ENCODE measurements around the gene PRPF38A.

Gene PRPF38A

DNA sequence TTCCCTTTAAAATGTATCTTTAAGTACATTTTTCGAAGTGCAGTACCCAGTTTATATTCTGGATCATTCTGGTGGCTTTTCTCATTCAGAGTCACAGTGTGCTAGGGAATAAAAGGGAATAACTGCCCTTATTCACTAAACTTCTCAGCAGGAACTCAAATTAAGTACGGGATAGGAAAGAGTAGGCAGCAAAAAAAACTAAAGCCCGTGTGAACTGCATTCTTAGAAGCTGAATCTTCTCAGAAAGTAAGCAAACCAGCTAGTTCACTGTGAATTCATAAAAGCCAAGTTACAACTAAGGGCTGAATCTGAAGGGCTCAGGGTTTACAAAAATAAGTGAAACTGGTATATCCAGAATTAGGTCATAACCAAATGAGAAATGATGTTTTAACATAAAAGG, 22.0 kb downstream of the PRPF38A start:
- no peak for TF ChIP-seq CREB1 (IDR thresholded peaks at IDR 0.05; ENCODE audit: low read depth)
- TF ChIP-seq TEAD4 (IDR thresholded peaks at IDR 0.05): no peak
- no peak for TF ChIP-seq NFIC (IDR thresholded peaks at IDR 0.05)
- TF ChIP-seq, protein P1, sequence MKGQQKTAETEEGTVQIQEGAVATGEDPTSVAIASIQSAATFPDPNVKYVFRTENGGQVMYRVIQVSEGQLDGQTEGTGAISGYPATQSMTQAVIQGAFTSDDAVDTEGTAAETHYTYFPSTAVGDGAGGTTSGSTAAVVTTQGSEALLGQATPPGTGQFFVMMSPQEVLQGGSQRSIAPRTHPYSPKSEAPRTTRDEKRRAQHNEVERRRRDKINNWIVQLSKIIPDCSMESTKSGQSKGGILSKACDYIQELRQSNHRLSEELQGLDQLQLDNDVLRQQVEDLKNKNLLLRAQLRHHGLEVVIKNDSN (IDR thresholded peaks at IDR 0.05): no peak
- no peak for TF ChIP-seq EGR1 (IDR thresholded peaks at IDR 0.05)
- TF ChIP-seq ZBTB7A (IDR thresholded peaks at IDR 0.05; ENCODE audit: low read depth): no peak
- TF ChIP-seq, protein P2, sequence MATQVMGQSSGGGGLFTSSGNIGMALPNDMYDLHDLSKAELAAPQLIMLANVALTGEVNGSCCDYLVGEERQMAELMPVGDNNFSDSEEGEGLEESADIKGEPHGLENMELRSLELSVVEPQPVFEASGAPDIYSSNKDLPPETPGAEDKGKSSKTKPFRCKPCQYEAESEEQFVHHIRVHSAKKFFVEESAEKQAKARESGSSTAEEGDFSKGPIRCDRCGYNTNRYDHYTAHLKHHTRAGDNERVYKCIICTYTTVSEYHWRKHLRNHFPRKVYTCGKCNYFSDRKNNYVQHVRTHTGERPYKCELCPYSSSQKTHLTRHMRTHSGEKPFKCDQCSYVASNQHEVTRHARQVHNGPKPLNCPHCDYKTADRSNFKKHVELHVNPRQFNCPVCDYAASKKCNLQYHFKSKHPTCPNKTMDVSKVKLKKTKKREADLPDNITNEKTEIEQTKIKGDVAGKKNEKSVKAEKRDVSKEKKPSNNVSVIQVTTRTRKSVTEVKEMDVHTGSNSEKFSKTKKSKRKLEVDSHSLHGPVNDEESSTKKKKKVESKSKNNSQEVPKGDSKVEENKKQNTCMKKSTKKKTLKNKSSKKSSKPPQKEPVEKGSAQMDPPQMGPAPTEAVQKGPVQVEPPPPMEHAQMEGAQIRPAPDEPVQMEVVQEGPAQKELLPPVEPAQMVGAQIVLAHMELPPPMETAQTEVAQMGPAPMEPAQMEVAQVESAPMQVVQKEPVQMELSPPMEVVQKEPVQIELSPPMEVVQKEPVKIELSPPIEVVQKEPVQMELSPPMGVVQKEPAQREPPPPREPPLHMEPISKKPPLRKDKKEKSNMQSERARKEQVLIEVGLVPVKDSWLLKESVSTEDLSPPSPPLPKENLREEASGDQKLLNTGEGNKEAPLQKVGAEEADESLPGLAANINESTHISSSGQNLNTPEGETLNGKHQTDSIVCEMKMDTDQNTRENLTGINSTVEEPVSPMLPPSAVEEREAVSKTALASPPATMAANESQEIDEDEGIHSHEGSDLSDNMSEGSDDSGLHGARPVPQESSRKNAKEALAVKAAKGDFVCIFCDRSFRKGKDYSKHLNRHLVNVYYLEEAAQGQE (IDR thresholded peaks at IDR 0.05; ENCODE audit: low read depth): no peak
- no peak for TF ChIP-seq FOXM1 (IDR thresholded peaks at IDR 0.05; ENCODE audit: borderline replicate concordance, low read depth)
- TF ChIP-seq MAX (IDR thresholded peaks at IDR 0.05): no peak
- no peak for TF ChIP-seq EP300 (IDR thresholded peaks at IDR 0.05; ENCODE audit: borderline replicate concordance)
- no peak for TF ChIP-seq TCF12 (IDR thresholded peaks at IDR 0.05; ENCODE audit: low read depth)
- TF ChIP-seq YY1 (IDR thresholded peaks at IDR 0.05; ENCODE audit: low read depth): no peak
- no peak for TF ChIP-seq CEBPB (IDR thresholded peaks at IDR 0.05)
- TF ChIP-seq RAD21 (IDR thresholded peaks at IDR 0.05; ENCODE audit: low read depth): no peak
- no peak for TF ChIP-seq TAF1 (IDR thresholded peaks at IDR 0.05; ENCODE audit: low read depth)

DNA sequence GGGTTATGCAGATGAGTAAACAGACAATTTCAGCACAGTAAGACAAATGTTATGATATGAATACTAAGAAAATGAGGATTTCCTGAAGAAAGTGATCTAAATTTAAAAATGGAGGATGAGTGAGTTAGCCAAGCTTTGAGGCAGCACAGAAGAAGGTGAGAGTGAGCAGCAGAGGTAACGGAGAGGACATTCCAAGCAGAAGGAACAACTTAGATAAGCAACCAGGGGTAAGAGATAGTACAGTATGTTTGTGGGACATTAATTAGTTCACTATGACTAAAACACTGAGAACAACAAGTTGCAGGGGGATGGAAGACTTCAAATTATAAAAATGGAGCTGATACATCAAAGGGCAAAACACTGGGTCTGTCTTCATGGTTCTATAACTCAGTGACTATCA, 22.8 kb downstream of the PRPF38A start:
- TF ChIP-seq TEAD4 (IDR thresholded peaks at IDR 0.05): no peak

GRCh38 chr1:52432807-52433206, 28.4 kb downstream of the PRPF38A start:
- TF ChIP-seq, protein P2 (IDR thresholded peaks at IDR 0.05; ENCODE audit: low read depth): no peak
- TF ChIP-seq CREB1 (IDR thresholded peaks at IDR 0.05; ENCODE audit: low read depth) (no peak), TCF12 (IDR thresholded peaks at IDR 0.05; ENCODE audit: low read depth) (no peak), NFIC (IDR thresholded peaks at IDR 0.05) (no peak), EP300 (IDR thresholded peaks at IDR 0.05; ENCODE audit: borderline replicate concordance) (no peak), RAD21 (IDR thresholded peaks at IDR 0.05; ENCODE audit: low read depth) (no peak)
- TF ChIP-seq, protein P1 (IDR thresholded peaks at IDR 0.05): no peak

DNA sequence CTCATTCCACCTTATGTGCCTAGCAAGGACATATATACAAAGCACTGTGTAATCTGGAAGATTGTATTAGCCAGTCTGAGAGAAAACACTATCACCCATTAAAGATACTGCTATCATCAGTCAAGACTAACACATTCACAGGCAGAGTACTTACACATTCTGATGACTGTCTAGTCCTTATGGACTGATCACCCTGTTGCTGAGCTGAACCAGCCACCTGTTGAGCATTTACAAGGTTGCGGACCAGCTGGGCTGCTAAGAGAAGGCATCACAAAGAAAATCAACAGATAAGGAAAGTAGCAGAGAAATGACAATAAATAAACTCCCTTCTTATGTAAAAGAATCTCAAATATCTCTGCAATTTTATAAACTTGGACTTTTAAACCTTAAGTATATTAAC, 30.8 kb downstream of the PRPF38A start:
- TF ChIP-seq CREB1 (IDR thresholded peaks at IDR 0.05; ENCODE audit: low read depth) (no peak), EP300 (IDR thresholded peaks at IDR 0.05; ENCODE audit: borderline replicate concordance) (no peak), MAX (IDR thresholded peaks at IDR 0.05) (no peak), NFIC (IDR thresholded peaks at IDR 0.05) (no peak), CEBPB (IDR thresholded peaks at IDR 0.05) (no peak), RAD21 (IDR thresholded peaks at IDR 0.05; ENCODE audit: low read depth) (no peak), ZBTB7A (IDR thresholded peaks at IDR 0.05; ENCODE audit: low read depth) (no peak), TAF1 (IDR thresholded peaks at IDR 0.05; ENCODE audit: low read depth) (no peak), FOXM1 (IDR thresholded peaks at IDR 0.05; ENCODE audit: borderline replicate concordance, low read depth) (no peak)
- TF ChIP-seq, protein P1 (IDR thresholded peaks at IDR 0.05): no peak

DNA sequence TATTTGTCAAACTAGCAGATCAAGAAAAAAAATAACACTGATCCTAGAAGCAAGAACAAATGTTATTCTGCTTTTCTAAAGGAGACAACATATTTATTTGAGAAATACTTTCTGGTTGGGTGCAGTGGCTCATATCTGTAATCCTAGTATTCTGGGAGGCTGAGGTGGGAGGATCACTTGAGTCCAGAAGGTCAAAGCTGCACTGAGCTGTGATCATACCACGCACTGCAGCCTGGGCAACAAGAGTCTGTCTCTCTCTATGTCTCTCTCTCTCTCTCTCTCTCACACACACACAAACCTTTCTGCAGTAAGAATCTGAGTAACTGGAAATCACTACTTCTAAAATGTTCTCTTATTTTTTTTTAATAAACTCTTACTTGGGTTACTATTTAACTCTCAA, 31.2 kb downstream of the PRPF38A start:
- TF ChIP-seq, protein P1 (IDR thresholded peaks at IDR 0.05): no peak
- TF ChIP-seq MAX (IDR thresholded peaks at IDR 0.05) (no peak), TAF1 (IDR thresholded peaks at IDR 0.05; ENCODE audit: low read depth) (no peak), EGR1 (IDR thresholded peaks at IDR 0.05) (no peak)

DNA sequence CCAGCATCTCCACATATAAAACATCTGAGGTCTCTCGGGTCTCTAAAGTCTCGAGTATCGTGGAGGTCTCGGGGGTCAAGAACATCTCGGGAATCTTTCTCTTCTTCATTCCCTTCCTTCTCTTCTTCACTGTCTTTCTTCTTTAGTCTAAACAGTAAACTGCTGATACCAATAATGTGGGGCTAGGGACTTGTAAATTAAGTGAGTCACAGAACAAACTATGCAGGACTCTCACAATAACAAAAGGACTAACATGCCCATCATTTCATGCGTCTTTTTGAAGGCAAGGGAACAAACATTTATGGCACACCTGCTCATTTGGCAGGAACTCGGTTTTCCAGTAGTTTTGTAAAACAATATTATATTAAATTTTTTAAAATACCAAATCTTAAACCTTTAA, 32.4 kb downstream of the PRPF38A start:
- TF ChIP-seq TAF1 (IDR thresholded peaks at IDR 0.05; ENCODE audit: low read depth) (no peak), NFIC (IDR thresholded peaks at IDR 0.05) (no peak), RAD21 (IDR thresholded peaks at IDR 0.05; ENCODE audit: low read depth) (no peak), YY1 (IDR thresholded peaks at IDR 0.05; ENCODE audit: low read depth) (no peak), FOXM1 (IDR thresholded peaks at IDR 0.05; ENCODE audit: borderline replicate concordance, low read depth) (no peak), CREB1 (IDR thresholded peaks at IDR 0.05; ENCODE audit: low read depth) (no peak), MAX (IDR thresholded peaks at IDR 0.05) (no peak), EGR1 (IDR thresholded peaks at IDR 0.05) (no peak), EP300 (IDR thresholded peaks at IDR 0.05; ENCODE audit: borderline replicate concordance) (no peak), CEBPB (IDR thresholded peaks at IDR 0.05) (no peak)
- TF ChIP-seq, protein P1 (IDR thresholded peaks at IDR 0.05): no peak

All from Ishikawa (cell line).